Right renal pelvis (tissue), 4 donors: ENCODE measurements around the gene SNX20. TPM values are rescaled to one million over a fixed set of nuclear protein-coding genes. Genes with fewer than 3 reads are reported as not detected.

Source experiments
- DNase-seq, 4 donors: peaks; one replicate each; pipeline ENCODE4 v3.0.0-alpha.2; 2013; ENCODE audit warnings: low read depth in 4 of 4, low spot score in 3 of 4, missing footprints in 1 of 4
- polyA plus RNA-seq, 4 donors: library from polyadenylated mRNA; unstranded; fragments of 120-200 nt; gene quantifications; one replicate each; pipeline ENCODE4 v1.2.1, GENCODE V29; 2013; ENCODE audit not compliant: insufficient read length in 4 of 4

Gene SNX20
- polyA plus RNA-seq, 4 donors, result 0.43 to 0.59 (median 0.51) TPM

DNA sequence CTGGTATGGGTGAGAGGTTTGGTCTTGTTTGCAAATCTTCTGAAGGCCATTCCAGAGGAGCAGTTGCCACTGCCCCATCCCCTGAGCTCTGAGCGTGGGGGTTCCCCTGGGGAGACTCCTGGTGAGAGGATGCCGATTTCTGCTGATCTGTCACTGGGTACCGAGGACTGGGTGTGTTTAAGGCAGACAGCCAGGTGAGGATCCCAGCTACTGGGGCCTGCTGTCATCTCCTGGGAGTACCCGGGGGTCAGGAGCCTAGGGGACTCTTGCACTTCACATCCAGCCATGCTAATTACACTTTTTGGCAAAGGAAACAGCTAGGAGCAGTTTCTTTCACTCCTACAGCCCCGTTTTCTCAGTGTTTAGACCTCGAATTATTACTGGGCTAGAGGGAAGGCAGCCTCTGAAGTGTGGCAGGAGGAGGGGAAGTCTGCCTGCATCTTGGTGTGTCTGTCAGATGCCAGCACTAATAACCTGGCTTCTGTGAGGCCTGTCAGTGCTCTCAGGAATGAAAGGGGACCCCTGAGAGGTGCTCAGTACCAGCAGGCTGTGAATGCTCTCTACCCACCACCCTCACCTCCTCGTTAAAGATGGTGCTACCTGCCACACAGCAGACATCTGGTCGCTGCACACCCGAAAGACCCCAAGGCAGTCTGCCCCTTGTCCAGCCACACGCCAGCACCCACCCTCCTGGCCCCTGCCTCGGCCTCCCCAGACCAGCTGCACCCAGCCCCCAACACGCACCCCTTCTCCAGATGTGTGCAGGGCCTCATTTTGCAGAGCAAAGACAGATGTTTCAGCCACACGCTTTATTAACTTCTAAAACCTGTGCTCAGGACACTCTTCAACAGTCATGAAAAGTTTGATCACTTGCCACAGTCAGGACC, 43.2 kb downstream of the SNX20 start:
- DNase-seq, result no peak

DNA sequence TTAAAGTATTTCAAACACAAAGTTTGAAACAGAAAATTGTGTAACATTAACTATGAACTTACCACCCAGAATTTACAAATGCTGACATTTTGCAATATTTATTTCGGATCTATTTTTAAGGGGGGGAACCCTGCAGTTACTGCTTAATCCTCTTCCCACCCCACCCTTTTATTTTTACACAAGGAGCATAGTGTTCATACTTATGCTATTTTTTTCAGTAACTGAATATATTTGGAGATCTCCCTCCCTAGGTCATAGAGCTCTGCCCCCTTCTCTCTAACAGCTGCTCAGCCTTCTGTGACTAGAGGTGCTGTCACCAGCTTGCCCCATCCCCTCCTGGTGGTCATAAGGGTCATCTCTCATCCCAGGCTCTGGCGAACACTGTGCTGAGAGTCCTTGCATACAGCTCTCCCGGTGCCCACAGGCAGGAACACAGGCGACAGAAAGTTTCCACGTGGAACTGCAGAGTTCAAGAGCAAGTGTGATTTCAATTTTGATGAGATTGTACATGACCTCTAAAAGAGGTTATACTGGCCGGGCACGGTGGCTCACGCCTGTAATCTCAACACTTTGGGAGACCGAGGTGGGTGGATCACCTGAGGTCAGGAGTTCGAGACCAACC, 44.2 kb downstream of the SNX20 start:
- DNase-seq, result no peak

DNA sequence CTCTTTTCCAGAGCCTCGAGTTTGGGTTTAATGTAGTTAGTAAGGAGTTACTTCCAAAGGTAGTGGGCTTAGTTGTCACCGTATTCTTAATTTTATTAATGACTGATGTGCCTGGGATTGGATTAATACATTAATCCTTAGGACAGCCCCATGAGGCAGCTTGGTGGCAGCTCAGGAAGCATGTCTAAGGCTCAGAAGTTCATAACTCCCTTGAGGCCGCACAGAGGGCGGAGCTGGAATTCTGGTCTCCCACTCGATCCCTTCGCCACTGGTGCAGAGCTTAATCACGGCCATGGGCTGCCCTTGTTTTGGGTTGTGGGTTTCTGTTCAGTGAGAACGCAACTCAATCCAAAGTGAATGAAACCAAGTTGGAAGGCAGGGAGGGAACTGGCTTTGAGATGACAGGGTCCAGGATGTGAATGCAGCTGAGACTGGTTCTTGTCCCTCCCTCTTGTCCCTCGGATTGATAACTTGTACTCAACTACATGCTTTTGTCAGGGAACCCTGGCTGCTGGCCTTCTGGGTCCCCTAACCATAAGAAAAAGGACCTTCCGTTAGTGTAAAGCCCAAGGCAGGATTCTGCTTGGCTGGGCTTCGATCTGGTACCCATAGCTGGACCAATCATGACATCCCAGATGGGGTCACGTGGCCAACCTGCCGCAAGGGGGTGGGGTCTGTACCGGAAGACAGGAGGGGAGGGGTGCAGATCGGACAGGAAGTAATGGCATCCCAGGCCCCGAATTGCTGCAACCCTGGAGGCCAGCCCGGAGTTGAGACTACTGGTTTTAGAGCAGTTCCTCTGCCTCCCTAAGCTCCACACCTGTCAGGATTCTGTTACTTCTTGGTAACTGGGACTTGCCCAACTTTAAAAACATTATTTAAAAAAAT, 45.4 kb downstream of the SNX20 start:
- no peak for DNase-seq

DNA sequence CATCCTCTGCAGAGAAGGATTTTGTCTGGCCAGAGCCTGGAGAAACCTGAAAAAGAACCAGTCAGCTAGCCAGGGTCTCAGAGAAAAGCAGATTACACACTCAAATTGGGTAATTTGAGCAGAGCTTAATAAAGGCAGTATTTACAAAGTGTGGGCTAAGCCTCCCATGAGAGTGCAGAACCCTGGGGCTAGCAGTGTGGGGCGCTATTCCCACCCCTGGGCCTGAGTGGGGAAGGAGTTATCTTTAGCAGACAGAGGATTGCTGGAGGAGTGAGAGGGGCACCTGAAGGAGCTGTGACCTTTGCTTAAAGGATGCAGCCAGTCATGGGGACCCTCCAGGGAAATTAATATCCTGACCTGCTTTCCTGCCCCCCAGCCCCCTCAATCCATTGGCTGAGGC, 46.2 kb downstream of the SNX20 start:
- DNase-seq, result no peak

DNA sequence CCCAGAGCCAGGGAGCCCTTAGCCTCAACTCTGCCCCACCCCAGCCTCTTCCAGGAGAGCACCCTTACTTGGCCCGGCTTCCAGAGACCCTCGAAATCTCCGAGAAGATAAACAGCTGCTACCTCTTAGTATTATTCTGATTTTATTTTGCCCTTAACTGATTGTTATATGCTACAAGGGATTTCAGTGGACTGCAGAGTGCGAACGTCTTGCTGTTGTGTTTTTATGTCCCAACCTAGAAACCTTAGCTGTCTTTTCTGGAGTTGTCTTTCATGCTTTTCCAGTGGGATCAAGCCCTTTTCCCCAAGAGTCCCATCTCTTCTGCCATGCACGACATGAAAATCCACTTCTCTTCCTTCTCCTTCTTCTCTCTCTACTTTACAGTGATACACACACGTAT, 47.0 kb downstream of the SNX20 start:
- DNase-seq, result no peak

DNA sequence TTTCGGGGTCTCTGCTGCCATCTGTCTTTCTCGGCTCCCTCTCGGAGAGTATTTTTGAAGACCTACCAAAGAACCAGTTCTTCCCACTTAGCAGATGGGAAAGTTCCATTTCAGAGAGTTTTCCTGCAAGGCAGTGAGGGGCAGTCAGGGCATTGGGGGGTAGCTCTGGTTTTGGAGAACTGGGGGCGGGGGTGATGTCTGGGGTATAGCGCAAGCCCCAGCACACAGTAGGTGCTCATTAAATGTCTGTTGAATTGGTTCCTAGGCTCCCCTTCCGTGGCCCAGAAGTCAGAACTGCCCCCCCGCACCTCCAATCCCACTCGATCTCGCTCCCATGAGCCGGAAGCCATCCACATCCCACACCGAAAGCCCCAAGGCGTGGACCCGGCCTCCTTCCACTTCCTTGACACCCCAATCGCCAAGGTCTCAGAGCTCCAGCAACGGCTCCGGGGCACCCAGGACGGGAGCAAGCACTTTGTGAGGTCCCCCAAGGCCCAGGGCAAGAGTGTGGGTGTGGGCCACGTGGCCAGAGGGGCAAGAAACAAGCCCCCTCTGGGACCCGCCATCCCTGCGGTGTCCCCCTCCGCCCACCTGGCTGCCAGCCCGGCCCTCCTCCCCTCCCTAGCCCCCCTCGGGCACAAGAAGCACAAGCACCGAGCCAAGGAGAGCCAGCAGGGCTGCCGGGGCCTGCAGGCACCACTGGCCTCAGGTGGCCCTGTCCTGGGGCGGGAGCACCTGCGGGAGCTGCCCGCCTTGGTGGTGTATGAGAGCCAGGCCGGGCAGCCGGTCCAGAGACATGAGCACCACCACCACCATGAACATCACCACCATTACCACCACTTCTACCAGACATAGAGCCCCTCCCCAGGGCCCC, 47.9 kb downstream of the SNX20 start:
- no peak for DNase-seq

DNA sequence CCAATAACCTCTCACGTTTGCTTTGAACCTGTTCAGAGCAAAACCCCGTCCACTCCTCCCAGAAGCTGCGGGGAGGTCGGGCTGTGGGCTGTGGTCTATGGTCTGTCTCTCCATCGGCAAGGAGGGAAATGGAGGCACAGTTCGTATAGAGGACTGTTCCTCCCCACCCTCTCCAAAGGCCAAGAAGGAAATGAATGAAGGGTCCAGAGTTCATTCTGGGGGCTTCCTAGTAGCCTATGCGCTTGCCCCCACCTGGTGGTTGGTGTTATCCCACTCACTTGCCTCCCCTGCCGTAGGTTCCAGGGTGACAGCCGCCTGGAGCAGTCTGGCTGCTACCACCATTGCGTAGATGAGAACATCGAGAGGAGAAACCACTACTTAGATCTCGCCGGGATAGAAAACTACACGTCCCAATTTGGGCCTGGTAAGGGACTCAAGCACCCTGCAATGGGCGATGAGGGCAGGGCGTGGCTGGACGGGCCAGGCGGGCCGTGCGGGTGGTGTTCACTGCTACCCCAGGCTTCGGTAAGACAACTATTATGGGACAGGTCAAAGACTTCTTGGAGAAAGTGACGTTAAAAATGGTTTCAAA, 49.0 kb downstream of the SNX20 start:
- DNase-seq, result no peak

DNA sequence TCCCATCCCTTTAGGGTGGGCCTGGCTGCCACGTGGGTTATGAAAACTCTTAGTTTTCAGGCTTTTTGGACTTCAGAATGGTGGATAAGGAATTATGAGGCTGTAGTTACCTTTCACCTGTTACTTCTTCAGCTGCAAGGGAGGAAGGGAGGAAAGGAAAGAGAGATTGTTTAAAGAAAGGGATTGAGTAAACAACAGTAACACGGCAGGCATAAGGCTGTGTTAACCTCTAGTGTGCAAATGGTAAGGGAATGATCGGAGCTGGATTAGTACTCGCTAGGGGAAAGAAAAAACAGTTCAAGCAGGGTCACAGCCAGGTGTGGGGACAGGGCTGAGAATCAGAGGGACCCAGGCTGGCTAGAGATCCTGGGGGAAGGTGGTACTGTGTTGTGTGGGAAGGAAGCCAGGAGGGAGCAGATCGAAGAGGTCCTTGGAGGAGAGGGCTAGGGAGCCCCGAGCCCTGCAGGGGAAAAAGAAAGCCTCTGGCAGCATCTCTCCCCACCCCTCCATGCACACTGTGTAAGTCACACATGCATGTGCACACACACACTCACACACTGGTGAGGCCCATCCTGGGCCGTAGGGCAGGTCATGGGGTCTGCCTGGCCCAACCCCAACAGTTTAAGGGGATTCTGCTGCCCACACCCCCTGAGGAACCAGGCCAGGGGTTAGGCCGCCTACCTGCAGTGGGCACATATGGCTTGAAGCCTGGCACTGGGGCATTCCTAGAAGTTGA, 49.7 kb downstream of the SNX20 start:
- no peak for DNase-seq

DNA sequence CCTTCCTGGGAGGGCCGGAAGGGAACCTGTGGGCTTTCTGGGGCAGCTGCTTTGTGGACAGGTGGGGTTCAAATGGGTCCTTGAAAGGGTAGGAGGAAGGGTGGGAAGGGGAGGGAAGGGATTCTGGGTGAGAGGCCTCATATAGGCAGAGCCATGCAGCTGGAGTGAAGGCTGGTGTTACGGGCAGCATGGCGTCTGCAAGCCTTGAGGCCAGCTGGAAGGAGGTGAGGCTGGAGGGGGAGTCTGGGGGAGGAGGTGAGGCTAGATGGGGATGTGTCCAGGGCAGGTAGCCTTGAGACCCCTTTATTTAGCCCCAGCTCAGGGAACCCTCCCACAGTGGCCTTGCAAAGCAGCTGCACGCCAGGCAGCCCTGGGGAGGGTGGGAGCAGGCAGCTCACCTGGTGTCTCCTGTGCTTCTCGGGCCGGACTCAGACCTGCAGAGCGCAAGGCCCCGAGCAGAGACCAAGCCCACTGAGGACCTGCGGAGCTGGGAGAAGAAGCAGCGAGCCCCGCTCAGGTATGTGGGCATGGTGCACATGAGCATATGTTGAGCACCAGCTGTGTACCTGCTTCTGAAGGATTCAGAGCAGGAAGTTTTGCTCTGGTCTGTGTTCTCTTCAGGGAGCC, 50.6 kb downstream of the SNX20 start:
- no peak for DNase-seq

DNA sequence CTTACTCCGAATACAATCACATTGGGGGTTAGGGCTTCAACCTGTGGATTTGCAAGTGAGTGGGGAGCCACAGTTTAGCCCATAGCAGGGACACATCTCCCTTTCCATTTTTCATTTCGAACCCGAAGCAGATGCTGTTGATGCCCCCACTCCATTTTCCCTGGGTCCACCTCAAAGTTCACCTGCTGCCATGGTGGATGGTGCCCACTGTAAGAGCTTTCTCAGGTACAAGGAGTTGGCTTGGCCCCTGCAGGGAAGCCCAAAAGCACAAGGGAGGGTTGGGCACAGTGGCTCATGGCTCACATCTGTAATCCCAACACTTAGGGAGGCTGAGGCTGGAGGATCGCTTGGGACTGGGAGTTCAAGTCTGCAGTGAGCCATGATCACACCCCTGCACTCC, 51.8 kb downstream of the SNX20 start:
- DNase-seq, result no peak

DNA sequence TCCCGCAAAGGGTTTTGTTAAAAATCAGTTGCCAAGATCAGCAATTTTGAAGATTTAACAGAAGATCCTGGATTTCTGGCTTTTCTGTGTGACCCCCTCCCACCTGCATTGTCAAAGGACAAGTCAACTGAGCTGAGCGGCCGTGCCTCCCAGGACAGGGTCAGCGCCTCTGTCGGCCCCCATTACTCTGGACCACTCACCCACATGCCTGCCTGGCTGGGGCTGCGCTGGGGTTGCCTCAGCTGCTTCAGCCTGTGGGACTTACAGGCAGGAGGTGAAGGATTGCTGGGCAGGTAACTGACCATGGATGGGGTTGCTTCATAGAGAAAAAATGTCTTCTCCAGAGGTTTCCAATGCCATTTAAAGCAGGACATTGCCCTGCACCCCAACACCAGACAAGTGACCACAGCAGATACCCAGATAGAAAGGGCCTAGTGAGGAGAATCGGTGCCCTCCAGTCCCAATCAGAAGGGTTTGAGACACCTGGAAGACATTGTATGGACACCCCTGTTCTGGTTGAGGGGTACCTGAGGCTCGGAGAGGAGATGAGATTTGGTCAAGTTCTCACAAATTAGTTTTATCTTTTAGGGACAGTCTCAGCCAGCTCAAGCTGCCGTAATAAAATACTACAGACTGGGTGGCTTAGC, 52.8 kb downstream of the SNX20 start:
- no peak for DNase-seq

DNA sequence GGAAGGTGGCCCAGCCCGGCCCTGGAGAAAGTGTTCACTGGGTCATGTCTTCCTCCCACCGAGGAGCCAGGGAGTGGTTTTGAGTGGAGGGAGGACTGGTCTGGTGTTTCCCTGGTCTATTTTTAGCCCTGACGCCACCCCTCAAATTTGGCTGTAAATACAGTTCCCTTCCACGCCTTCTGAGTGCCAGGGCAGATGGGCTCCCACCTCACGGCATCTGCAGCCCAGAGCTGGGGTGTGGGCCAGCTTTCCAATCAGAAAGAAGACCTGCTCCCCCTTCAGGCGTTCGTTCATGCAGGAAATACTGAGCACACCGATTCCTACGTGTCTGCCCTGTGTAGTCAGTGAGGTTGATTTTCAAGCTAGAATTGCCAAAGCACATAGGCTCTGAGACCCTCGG, 53.7 kb downstream of the SNX20 start:
- no peak for DNase-seq

DNA sequence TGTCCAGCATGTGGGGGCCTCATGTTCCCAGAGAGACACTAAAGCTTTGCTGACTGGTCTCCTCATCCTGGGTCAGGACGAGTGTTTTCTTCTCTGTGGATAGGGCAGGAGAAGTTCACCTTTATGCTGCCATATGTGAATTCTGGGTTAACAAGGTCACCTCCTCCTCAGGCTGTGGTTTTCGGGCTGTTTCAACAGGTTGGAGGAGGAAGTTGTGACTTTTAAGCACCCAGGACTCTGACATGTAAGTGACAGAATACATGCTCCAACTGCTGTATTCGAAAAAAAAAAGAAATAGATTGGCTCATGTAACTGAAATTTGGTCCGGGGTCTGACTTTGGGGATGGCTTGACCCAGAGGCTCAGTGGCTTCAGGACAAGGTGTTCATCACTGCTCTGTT, 54.2 kb downstream of the SNX20 start:
- no peak for DNase-seq

DNA sequence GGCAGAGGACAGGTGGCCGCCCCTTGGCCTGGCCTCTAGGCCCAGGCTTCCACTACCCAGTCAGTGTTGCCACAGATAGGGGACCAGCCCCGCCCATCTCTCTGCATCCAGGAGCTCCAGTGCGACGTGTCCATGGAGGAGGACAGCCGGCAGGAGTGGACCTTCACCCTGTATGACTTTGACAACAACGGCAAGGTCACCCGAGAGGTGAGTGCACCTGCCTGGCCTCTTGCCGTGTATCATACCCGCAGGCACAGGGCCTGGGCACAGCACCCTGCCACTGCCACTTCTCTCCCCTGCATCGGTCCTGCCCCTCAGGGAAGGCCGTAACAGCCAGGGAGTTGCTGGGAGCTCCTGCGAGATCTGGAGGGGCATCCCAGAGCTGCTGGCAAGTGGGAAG, 55.7 kb downstream of the SNX20 start:
- no peak for DNase-seq

DNA sequence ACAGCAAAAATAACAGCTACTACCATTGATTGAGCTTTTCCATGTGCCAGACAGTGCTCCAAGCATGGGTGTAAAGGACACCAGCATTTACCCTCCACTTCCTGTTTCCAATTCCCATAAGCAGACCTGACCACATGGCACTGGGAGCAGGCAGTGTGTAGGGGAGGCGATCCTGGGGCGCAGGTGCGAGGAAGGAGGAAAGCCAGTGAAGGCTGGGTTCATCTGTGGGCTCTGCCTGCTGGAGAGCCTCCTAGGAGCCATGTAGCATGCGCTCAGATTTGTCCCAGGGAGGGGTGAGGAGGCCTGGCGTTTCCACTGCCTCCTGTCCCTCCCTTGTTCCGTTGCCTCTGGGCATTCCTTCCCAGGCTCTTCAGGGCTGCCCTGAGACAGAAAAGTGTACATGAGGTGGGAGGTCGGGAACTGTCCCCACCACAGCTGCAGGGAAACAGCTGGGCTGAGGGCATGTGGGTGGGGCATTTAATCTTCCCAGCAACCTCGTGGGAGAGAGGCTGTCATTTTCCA, 56.6 kb downstream of the SNX20 start:
- no peak for DNase-seq

DNA sequence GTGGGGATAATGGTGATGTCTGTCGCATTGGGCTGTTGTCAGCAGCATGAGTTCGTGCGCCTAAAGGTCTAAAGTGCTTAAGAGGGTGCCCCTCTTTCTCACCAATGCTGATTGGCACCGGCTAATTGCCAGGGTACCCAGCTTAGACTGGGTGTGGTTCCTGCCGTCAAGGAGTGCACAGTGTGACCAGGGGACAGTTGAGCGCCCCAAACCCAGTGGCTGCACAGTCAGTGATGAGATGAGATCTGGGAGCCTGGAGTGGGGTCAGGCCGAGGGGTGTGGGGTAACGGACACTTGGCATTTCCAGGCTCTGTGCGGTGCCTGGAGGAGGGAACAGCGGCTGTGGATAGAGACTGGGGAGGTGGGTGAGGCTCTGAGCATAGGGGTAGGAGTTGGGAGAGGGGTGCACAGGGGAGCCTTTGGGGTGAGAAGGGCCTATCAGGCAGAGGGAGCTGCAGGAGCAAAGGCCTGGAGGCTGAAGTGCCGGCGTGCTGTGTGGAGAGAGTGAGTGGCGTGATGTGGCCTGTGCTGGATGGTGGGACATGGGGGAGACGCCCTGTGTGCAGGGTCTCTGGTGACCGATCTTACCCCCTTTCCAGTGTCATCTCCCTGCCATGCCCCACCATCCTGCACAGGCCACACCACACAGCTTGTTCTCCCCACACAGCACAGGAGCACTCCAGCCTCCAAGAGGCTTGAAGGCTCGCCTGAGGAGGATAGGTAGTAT, 58.3 kb downstream of the SNX20 start:
- no peak for DNase-seq

DNA sequence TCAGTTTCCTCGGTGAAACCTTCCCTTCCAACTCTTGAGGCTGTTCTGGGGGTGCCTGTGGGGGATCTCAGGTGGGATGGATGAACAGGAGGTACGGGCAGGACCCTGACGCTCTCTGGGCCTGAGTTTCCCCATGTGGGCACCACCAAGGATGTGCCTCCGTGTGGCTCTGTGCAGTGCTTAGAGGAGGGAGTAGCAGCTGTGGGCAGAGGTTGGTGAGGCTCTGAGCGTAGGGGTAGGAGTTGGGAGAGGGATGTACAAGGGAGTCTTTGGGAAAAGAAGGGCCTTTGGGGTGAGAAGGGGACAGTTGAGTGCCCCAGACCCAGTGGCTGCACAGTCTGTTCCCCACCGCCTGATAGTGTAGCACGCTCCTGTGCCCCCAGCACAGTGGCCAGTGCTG, 59.1 kb downstream of the SNX20 start:
- DNase-seq, result no peak
